Skeletal muscle cell (primary cell): ENCODE data around the gene CTBP1.

Experiments
- DNase-seq: peaks from one replicate; pipeline ENCODE4 v3.0.0-alpha.2; 2010; ENCODE audit warnings: low read depth
- H3K4me3 ChIP-seq: 2 replicates; pipeline ENCODE4 v1.5.1; 2011; ENCODE audit warnings: low read depth, mild to moderate bottlenecking, control low read depth, low read length, moderate library complexity

CTBP1 gene

DNA sequence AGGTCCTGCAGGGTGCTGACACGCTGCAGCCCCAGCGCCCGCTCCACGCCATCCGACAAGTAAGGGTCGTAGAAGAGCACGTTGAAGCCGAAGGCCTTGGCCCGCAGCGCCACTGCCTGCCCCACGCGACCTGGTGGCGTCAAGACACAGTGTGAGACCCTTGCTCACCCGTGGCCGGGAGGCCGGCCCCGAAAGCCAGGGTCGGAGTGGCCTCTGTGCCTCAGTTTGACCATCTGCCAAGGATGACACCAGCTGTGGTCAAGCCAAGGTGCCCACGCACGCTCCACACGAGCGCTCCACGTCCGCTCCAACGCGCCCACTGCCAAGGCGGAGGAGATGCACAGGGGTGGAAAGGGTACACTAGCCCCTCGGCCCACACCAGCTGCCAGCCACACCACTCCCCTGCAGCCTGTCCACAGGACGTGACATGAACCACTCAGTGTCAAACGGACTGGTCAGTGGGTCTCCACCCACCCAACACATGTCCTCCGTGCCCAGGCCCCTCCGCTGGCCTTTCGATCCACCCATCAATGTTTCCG lies 32.8 kb downstream of the CTBP1 start:
- no peak for DNase-seq
- H3K4me3 ChIP-seq = no peak overlapping the region

DNA sequence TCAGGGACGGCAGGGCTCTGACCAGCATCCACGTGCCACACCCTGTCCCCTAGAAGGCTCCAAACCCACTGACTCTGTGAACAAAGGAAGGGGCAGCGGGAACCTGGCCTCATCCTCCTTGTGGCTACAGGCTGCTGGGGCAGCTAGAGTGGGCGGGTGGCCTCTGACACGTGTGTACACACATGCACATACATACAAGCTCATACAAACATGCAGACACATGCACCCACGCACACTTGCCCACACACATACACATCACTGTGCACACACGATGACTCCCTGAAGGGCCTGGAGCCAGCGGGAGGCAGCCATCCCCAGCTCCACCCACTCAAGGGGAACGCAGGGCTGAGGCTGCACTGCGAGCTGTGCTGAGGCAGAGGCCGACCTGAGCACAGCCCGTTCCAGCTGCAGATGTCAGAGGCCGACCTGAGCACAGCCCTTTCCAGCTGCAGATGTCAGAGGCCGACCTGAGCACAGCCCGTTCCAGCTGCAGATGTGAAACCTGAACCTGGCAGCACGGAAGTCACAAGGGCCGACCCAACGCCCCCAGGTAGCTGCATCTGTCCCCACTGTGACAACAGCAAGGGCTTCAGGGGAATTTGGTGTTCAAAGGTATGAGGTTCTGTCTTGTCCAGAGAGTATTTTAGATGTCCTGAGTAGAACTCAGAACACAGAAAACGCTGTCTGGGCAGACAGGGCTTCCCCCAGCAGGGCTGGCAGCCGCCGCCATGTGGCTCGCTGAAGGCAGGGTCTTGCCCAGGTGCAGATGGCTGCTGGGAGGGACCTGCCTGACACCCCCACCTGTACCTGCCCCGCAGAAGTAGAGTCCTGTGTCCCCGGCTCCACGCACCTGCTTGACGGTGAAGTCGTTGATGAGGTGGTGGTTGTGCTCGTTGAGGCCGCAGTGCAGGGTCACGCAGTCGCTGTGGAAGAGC lies 33.5 kb downstream of the CTBP1 start:
- H3K4me3 ChIP-seq = no peak overlapping the region
- DNase-seq = no peak

DNA sequence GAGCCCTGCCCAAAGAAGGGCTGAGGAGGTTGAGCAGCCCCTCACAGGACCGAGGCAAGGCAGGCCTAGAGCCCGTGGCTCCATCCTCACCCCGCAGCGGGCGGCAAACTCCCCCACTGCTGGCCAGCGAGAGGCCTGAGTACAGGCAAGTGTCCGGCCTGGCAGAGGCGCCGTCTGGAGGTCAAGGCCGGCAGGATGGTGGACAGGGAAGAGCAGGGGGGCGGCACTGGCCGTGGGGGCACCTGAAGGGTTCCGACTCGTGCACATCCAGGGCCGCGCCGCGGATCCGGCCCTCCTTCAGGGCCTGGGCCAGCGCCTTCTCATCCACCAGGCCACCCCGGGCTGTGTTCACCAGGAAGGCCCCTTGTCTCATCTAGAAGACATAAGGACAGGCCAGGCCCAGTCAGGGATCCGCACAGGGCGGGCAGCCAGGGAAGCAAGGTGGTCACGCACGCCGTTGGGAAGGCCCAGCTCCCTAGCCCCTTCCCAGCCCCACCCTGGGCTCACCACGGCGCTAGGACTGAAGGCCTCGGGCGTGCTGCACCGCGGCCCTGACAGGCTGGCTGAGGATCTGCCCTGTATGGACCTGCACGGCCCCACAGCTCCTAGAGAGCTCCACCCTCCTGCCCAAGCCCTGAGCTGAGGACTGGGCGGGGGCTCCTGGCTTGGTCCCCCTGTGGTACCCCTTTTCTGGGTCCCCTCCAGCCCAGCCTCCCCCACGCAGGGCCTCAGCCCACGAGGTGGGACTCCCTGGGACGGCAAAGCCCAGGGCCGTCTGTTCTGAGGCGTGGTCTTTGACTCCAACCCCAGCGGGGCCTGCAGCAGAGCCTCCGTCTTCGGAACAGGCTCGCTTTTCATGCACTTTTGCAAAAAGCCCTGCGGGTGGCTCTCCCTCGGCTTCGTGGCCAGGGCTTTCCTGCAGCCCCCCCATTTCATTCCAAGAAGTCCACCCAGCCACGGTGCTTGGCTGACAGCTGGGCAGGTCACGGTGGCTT lies 34.5 kb downstream of the CTBP1 start:
- no peak overlapping the region for H3K4me3 ChIP-seq
- DNase-seq = no peak

DNA sequence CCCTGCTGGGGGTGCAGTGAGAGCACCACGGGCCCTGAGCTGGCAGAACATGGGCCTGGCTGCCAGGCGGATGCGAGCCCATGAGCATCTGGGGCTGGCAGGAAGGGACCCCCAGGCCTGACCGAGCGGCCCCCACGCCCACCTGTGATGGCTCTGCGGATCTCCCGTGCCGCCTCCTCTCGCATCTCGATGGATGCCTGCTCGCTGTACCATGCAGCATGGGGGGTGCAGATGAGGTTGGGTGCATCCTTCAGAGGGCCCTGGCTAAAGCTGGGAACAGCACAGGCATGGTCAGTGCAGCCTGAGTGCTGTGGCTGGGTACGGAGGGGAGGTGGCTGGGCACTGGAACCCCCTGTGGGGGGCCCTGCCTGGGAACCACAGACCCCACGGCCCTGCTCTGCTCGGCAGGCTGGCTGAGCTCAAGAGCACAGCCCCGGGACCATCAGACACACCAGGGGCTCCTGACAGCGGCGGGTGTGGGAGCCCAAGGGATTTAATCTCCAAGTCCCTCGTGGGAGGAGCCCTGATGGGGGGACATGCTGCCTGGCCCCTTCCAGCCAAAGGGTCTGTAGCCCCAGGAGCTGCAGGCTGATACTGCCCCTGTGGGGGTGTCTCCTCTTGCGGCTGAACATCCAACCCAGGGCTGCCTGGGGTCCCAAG lies 35.5 kb downstream of the CTBP1 start:
- no peak overlapping the region for H3K4me3 ChIP-seq
- DNase-seq = no peak

DNA sequence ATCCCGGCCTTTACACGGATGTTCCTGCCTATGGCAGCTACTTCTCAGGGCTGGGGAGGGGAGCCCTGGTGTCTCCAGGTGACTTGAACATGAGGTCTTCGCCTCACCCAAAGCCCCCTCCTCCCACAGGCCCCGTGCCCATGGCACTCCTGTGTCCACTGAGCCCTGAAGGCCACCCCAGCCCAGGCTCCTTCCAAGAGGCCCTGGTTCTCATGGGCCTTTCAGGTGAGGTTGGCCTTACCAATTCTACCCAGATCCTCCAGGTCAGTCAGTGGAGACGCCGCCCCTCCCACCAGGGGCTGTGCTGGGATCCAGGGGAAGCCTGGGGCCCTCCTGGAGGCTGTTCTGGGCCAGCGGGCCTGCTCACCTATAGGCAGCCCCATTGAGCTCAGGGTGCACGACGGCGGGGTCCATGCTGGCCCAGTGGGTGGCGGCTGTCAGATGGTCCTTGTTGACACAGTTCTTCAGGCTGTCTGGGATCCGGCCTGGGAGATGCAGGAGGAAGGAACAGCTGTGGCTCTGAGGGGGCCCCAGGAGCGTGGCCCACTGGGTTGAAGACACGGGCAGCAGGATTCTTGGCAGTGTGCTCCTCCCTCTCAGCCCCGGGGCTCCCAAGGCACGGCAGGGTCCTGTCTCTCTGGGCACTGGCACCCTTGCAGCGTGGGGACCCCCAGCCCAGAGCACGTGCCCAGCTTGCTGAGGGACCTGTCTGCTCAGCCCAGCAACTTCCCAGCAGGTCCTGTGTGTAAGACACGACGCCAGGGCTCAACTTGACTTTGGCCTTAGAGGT lies 36.2 kb downstream of the CTBP1 start:
- no peak overlapping the region for H3K4me3 ChIP-seq
- no peak for DNase-seq

DNA sequence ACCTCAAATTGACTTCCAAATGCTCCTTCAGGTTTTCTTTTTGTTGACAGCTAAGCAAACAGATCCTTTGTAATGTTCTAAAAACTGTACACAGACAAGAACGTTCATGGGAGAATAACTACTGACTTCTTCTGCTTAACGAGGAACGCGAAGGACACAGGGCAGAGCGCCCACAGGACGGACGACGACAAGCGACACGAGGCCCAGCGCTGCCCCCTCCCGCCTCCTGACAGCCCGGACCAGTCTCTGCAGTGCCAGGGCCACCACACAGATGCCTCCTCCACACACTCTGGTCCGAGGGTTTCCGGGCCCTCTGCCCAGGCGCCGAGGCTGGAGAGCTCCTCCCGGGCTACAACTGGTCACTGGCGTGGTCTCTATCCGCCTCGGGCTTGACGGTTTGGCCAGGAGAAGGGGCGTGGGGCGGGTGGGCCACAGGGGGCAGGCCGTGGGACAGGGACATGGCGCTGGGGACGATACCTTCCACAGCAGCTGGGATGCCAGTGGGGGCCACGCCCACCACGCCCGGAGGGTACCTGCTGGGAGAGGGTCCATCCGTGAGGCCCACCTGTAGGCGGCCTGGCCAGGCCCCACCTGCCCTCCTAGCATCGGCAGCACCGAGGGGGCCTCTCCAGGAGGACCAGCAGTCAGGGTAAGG lies 36.9 kb downstream of the CTBP1 start:
- DNase-seq = no peak
- no peak overlapping the region for H3K4me3 ChIP-seq

DNA sequence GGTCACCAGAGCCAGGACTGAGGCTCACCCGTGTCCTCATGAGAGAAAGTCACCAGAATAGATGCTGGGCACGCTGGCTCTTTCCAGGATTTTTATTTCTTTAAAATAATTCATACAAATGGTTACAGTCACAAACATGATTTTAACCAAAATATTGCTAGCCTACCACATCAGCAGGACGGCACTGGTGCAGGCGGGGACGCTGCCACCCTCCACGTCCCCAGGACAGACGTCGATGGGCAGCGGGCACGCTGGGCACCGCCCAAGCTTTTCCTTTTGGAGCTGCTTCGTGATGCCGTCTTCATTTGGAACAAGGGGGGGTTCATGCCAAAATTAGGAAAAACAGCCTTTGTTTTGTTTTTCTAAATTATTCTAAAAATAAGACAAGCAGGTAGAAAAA lies 37.6 kb downstream of the CTBP1 start:
- no peak for DNase-seq
- H3K4me3 ChIP-seq = no peak overlapping the region

DNA sequence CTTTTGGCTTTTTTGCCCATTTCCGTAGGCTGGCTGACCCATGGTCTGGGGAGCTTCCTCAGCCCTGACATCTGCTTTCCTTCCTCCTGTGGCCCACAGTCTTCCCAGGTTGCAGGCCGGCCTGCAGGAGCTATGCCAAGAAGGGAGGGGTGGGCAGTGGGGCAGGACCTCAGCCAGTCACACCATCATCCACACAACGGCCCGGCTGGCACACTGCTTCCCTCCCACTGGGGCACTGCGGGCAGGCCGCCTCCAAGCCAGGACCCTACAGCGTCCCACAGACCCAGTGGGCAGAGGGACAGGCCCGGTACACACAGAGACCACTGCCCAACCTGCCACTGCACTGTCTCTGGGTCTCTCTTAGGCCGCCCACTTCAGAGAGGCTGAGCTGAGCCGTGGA lies 38.0 kb downstream of the CTBP1 start:
- no peak for DNase-seq
- H3K4me3 ChIP-seq = no peak overlapping the region

DNA sequence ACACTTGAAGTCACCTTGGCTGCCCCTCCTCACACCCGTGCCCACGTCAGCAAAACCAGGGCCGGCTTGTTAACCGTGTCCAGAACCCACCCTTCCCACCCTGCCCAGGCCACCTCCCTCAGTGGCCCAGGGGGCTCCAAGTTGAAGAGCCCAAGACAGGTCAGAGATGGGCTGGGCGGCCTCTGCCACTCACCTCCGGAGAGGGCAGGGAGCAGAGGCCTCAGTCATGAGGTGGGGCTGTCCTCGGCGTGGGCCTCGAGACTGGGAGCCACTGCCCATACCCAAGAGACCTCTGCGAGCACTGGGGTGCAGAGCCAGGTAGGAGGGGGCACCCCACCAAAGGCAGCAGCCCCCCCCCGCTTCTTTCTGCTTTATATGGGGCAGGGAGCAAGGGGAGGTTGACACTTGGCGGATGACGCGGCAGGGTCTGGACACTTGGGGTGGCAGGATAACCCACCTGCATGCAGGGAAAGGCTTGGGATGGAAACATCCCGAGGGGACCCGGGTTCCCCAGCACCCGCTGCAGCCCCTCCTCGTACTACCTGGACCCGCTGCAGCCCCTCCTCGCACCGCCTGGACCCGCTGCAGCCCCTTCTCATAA lies 38.6 kb downstream of the CTBP1 start:
- H3K4me3 ChIP-seq = no peak overlapping the region
- DNase-seq = no peak

DNA sequence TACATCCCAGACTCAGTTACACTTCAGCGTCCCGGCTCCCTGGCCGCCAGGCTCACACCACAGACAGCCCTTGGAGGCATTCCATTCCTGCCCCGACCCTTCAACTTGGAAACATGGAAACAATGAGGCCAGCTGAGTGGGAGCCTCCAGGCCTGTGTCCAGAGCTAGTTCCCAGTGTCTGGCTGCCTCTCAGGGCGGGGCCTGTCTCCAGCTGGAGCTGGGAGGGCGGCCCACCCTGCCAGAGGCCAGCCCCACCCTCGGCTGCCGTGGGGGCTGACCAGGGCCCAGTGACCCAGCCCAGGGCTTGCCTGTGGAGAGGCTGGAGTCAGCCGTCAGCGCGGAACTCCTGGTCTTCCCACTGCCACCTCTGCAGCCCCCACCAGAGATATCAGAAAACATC lies 39.1 kb downstream of the CTBP1 start:
- H3K4me3 ChIP-seq = no peak overlapping the region
- no peak for DNase-seq

DNA sequence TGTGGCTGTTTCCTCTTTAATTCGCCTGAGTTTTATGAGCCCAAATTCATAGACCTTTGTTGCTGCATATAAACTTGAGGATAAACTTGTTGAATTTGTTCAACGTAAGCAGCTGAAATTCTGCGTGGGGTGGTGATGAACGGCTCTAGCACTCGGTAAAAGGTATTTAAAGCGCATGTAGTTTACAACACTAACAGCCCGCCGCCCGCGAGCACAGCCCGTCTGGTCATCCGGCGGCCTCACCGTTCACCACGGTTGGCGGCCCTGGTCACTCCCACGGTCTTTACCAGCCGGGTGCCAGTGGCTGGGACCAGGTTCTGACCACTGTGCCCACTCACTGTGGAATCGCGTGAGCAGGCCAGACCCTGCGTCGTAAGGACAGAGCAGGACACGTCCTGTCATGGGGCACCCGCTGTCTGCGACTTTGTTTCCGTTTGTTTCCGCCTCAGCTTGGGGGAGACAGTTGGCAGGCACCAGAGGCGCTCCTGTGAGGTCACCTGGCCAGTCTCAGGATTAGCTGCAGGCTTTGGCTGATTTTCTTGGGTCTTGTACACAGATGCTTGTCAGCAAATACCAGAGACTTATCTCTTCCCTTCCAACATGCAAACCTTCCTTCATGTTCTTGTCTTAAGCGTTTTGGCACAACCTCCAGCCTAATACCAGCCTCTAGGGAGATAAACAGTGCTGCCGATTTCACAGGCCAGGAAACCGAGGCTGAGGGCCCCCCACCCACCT lies 39.8 kb downstream of the CTBP1 start:
- H3K4me3 ChIP-seq = no peak overlapping the region
- no peak for DNase-seq

DNA sequence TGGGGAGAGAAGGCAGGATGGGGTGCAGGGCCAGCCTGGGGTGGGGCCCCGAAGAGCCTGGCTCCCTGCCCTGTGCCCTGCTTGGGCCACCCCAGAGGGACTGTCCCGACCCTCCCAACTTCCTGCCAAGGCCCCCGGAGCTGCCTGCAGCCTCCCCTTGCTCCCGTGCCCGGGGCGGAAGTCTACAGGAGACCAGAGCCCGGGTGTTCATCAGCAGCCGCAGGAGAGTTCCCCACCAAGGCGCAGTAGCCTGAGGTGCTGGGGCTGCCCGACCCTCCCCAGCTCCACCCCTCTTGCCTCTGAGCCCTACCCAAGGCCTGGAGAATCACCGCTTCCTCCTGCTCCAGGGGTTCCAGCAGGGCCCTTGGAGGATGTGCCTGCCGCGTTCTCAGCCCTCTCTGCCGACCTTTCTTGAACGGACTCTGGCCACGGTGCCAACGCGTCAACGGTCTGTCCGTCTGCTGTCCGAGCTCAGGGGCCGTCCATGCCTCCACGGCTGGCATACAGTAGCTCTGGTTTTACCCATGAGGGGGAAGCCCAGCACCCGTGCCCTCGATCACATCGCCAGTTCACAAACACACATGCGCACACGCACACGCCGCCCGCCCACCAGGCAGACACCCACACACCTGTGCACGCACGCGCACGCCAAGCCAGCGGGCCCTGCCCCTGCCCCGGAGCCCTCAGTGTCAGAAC lies 40.5 kb downstream of the CTBP1 start:
- H3K4me3 ChIP-seq = no peak overlapping the region
- DNase-seq = no peak

DNA sequence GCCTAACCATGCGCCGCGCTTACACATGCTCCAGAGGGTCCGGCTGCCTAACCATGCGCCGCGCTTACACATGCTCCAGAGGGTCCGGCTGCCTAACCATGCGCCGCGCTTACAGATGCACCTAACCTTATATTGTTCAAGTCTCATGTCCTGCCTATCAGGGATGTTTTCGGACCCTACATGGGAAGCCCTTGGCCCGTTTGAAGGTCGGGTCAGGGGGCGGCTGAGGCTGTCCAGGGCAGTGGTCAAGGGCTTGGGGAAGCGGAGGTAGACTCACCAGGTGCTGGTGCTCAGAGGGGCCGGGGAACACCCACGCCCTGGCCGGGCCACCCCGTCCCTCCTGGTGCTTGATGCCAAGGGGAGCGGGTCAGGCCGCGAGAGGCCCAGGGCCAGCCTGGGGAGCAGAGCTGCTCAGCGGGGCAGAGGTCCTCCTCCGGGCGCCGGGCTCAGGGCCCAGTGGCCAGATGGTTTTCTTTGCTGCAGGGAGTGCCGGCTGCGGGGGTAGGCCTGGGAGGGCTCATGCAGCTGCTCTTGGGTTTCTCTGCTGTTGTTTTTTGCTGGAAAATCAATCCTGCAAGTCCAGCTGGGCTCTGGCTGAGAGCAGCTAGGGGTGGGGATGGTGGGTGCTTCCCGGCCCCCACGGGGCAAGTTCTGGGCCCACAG lies 41.2 kb downstream of the CTBP1 start:
- H3K4me3 ChIP-seq = no peak overlapping the region
- DNase-seq = no peak

DNA sequence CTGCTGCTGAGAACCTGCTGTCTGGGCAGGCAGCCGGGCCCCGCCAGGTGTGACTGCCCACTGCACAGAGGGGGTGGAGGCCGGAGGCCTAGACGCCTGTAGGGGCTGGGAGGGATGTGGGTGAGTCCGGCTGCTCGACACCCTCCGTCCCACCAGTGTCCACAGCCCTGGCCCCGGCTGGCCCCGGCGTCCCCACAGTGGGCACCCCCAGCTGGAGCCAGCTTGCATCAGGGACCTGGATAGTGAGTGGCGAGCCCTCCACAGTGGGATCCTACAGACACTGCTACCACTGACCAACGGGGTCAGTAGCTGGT lies 41.8 kb downstream of the CTBP1 start:
- DNase-seq = no peak
- H3K4me3 ChIP-seq = no peak overlapping the region

DNA sequence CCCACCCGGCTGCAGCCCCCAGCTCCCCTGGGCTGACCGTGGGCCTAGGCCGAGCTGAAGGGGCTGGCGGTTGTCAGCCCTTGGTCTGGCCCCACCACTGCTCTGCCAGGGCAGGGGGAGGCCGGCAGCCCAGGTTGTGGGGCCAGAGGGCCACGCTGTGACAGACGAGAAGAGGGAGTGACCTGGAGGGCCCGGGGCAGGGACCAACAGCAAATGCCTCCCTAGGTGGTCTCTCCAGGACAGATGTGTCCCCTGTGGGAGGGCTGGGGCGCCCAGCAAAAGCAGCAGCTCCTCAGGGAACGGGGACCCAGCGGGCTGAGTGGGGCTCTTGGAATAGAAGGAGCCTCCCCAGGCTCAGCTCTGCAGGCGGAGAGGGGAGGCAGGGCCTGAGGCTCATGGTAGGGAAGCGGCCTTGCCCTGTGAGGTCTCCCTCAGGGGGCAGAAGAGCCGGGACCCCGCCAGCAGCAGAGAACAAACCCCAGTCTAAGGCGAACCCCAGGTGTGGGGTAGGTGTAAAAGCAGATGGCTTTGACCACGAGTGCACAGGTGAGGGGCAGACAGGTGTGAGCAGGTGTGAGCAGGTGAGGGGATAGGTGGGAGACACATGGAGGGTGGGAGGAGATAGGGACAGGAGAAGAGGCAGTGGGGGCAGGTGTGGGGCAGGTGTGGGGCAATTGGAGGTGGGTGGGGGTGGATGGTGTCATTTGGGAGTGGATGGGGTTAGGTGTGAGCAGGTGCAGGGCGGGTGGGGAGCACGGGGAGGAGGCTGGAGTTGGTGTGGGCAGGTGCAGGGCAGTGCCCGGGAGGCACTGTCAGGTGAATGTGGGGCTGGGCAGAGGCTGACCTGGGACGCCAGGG lies 42.4 kb downstream of the CTBP1 start:
- DNase-seq = no peak
- H3K4me3 ChIP-seq = no peak overlapping the region
